OCI-LY3 (cell line): ENCODE measurements around the gene RHOB.

Experiments used
- H2AFZ ChIP-seq: fragments of 200-600, 300-600 bp; shearing (Covaris generic); 2 replicates; pipeline ENCODE4 v1.6.0; 2014; ENCODE audit warnings: antibody characterized with exemption, low read depth, low read length
- H3K27ac ChIP-seq: fragments of 200-600, 300-600 bp; sonication (generic); 2 replicates; pipeline ENCODE4 v1.5.1; 2014; ENCODE audit warnings: mild to moderate bottlenecking, low read length, moderate library complexity, mixed read lengths
- H3K27me3 ChIP-seq: fragments of 200-600, 300-600 bp; sonication (generic); 2 replicates; pipeline ENCODE4 v1.6.1; 2014; ENCODE audit warnings: low read depth, low read length, mixed read lengths
- H3K36me3 ChIP-seq: fragments of 200-600, 300-600 bp; sonication (generic); replicated peaks from 2 replicates; pipeline ENCODE3; 2014; ENCODE audit warnings: low read depth, low read length, mixed read lengths
- H3K4me1 ChIP-seq: fragments of 300-600, 200-600 bp; sonication (generic); 2 replicates; pipeline ENCODE4 v1.6.1; 2014; ENCODE audit warnings: low read length, mixed read lengths
- H3K4me2 ChIP-seq: fragments of 200-600, 300-600 bp; sonication (generic); 2 replicates; pipeline ENCODE4 v1.6.1; 2014; ENCODE audit warnings: low read length, mixed read lengths
- H3K4me3 ChIP-seq: fragments of 300-600, 200-600 bp; sonication (generic); 2 replicates; pipeline ENCODE4 v1.5.1; 2014; ENCODE audit warnings: antibody characterized with exemption, mild to moderate bottlenecking, low read length, moderate library complexity
- H3K79me2 ChIP-seq: fragments of 300-600, 200-600 bp; shearing (Covaris generic); 2 replicates; pipeline ENCODE4 v1.6.1; 2014; ENCODE audit warnings: mild to moderate bottlenecking, low read length, mixed read lengths
- H3K9ac ChIP-seq: fragments of 300-600, 200-600 bp; shearing (Covaris generic); 2 replicates; pipeline ENCODE4 v1.6.0; 2014; ENCODE audit warnings: mild to moderate bottlenecking, low read length, moderate library complexity
- H3K9me3 ChIP-seq: fragments of 200-600, 300-600 bp; shearing (Covaris generic); 2 replicates; pipeline ENCODE4 v1.6.1; 2014; ENCODE audit warnings: low read length, mixed read lengths; ENCODE audit not compliant: insufficient read depth
- H4K20me1 ChIP-seq: fragments of 200-600, 300-600 bp; sonication (generic); 2 replicates; pipeline ENCODE4 v1.6.1; 2016; ENCODE audit warnings: low read length, mixed read lengths; ENCODE audit not compliant: insufficient read depth
- CTCF ChIP-seq: fragments of 200-600, 300-600 bp; sonication (generic); IDR thresholded peaks from 2 replicates; pipeline ENCODE4 v1.5.1; 2014; ENCODE audit warnings: antibody characterized with exemption, low read length, low read depth
- EZH2phosphoT487 ChIP-seq: fragments of 200-600 bp; shearing (Covaris generic); IDR thresholded peaks from 2 replicates; pipeline ENCODE4 v1.6.1; 2018; ENCODE audit warnings: antibody characterized with exemption, mixed run types, low read depth

RHOB gene

DNA sequence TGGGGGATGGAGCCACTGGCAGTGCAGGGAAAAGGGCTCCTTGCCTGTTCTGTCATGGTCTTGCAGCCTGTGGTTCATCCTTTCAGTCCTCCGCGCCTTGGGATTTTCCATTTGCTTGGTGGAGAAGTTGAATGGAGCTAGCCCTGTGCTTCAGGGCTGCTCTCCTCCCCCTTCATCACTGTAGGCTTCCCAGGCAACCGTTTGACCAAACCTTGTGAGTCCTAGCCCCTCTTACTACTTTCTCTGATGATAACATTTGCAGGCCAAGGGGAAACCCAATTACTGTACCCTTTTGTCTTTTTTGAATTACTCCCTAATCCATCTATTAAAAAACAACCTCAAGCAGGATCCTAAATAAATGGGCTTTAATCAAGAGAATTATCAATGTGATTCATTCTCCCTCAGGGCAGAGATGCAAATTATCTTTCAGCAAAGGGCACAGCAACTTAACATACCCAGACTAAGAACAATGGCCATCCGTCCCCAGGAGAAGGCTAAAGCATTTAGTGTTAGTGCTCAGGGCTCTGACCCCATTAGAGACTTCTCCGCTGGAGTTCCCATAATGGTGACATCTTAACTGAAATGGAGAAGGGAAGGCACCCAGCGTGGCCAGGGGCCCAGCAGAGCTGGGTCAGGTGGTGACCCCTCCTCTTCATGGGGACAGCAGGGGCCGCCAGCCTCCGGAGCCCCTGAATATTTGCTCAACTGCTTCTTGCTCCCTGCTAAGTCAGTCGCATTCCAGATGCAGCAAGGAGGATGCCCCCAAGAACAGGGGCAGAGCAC is 40.7 kb downstream of the RHOB start:
- no peak overlapping the region for H3K9ac ChIP-seq
- H3K4me2 ChIP-seq: no peak overlapping the region
- H3K9me3 ChIP-seq: no peaks in the 10 kb centered on the region
- H3K4me3 ChIP-seq: no peak overlapping the region
- no peak for TF ChIP-seq CTCF
- TF ChIP-seq EZH2phosphoT487: no peak
- H4K20me1 ChIP-seq: no peaks in the 10 kb centered on the region
- no peak overlapping the region for H3K27ac ChIP-seq
- no peaks in the 10 kb centered on the region; the same call in 1 of the 2 replicates for H3K27me3 ChIP-seq
- no peaks in the 10 kb centered on the region for H3K36me3 ChIP-seq
- H3K79me2 ChIP-seq: no peaks in the 10 kb centered on the region
- no peaks in the 10 kb centered on the region for H3K4me1 ChIP-seq
- no peak overlapping the region for H2AFZ ChIP-seq

DNA sequence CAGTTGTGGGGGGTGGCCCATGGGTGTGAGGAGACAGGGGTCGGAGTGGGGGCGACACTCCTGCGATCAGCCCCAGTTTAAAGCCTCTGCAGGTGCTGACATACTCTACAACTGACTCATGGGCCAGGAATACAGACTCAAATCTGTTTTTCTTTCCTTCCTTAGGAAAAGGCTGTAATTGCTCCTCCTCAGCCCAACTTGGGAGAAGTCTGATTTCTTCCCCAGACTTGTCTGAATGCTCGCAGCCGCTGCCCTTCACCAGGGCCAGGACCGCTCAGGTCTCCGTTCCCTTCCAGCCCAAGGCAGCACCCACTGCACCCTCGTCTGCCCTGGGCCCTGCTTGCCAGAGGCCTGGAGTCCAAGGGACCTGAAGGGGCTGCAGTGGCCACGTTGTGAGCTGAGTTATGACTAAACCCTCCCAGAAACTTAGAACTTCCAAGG is 41.3 kb downstream of the RHOB start:
- H3K9ac ChIP-seq: no peak overlapping the region
- no peaks in the 10 kb centered on the region for H3K36me3 ChIP-seq
- no peak for TF ChIP-seq EZH2phosphoT487
- TF ChIP-seq CTCF: no peak
- H3K27me3 ChIP-seq: no peaks in the 10 kb centered on the region; the same call in 1 of the 2 replicates
- H3K4me2 ChIP-seq: no peak overlapping the region
- H3K4me1 ChIP-seq: no peaks in the 10 kb centered on the region
- H3K27ac ChIP-seq: no peak overlapping the region
- H3K4me3 ChIP-seq: no peak overlapping the region
- no peaks in the 10 kb centered on the region for H3K79me2 ChIP-seq
- no peaks in the 10 kb centered on the region for H4K20me1 ChIP-seq
- no peaks in the 10 kb centered on the region for H3K9me3 ChIP-seq
- no peak overlapping the region for H2AFZ ChIP-seq

GRCh38 chr2:20488782-20489181 is 41.9 kb downstream of the RHOB start:
- no peak overlapping the region for H3K4me2 ChIP-seq
- H3K27me3 ChIP-seq: no peaks in the 10 kb centered on the region; the same call in 1 of the 2 replicates
- H3K4me1 ChIP-seq: no peaks in the 10 kb centered on the region
- no peak overlapping the region for H2AFZ ChIP-seq
- no peak for TF ChIP-seq EZH2phosphoT487
- no peak overlapping the region for H3K9ac ChIP-seq
- H3K27ac ChIP-seq: no peak overlapping the region
- H4K20me1 ChIP-seq: no peaks in the 10 kb centered on the region
- no peak overlapping the region for H3K4me3 ChIP-seq
- no peaks in the 10 kb centered on the region for H3K79me2 ChIP-seq
- no peaks in the 10 kb centered on the region for H3K9me3 ChIP-seq
- no peaks in the 10 kb centered on the region for H3K36me3 ChIP-seq

- TF ChIP-seq CTCF (no peak), EZH2phosphoT487 (no peak)
- peaks cover 3% of the 10 kb centered on the region; the same call in 1 of the 2 replicates for H3K27me3 ChIP-seq
- no peaks in the 10 kb centered on the region for H3K4me1 ChIP-seq
- no peak overlapping the region for H2AFZ ChIP-seq
- no peaks in the 10 kb centered on the region for H4K20me1 ChIP-seq
- no peak overlapping the region for H3K4me3 ChIP-seq
- no peaks in the 10 kb centered on the region for H3K9me3 ChIP-seq
- no peak overlapping the region for H3K27ac ChIP-seq
- no peaks in the 10 kb centered on the region for H3K79me2 ChIP-seq
- no peaks in the 10 kb centered on the region for H3K36me3 ChIP-seq
- no peak overlapping the region for H3K4me2 ChIP-seq
- H3K9ac ChIP-seq: no peak overlapping the region
These were observed 43.7 kb downstream of the RHOB start for GRCh38 chr2:20490300-20491181.
